K562 (cell line): Measurements from ENCODE around the gene PPP1CA. TPM values are rescaled to one million over a fixed set of nuclear protein-coding genes. Genes with fewer than 3 reads are reported as not detected.

Experiments
- ATAC-seq: fragments of 200-7000 bp; cut with Tn5 transposase; 3 replicates; pipeline ENCODE4 v1.9.1; 2020; ENCODE audit warnings: moderate library complexity
- BruUV-seq: library from RNA; stranded (reverse); fragments of 400-500 nt; replicated peaks from 2 replicates; lab custom pipeline; 2021; lab: Mats Ljungman, UMichigan
- CTCF ChIA-PET: fragments of 300-600 bp; formaldehyde crosslinking; extraction: SDS; loops from one replicate; lab custom pipeline; 2021; ENCODE audit warnings: low intra/inter-chr PET ratio; lab: Yijun Ruan, JAX
- POLR2A ChIA-PET: fragments of 300-600, 350-650 bp; sonication (Branson Sonifier 250); formaldehyde crosslinking; extraction: SDS; loops from one replicate; lab custom pipeline; 2021; ENCODE audit warnings: antibody characterized with exemption, inconsistent platforms; lab: Yijun Ruan, JAX
- DNase-seq, 4 experiments: peaks; one replicate each; pipeline versions ENCODE4 v3.0.0 to v3.0.0-alpha.2; 2011 to 2018; ENCODE audit warnings: low spot score in 3 of 4, mixed read lengths in 3 of 4; ENCODE audit errors: extremely low read depth in 1 of 4
- FAIRE-seq: peaks from 2 replicates; lab custom pipeline; 2011; peaks lifted over from hg19 to GRCh38; lab: Jason Lieb, UNC
- H2AFZ ChIP-seq: 2 replicates; pipeline ENCODE4 v1.6.0; 2011; ENCODE audit warnings: low read depth, low read length, control low read depth, inconsistent platforms
- H3K27ac ChIP-seq: fragments of 200-600 bp; 3 replicates; pipeline ENCODE4 v1.8.0; 2011; ENCODE audit warnings: low read depth, mild to moderate bottlenecking, control low read depth, inconsistent platforms, low read length, moderate library complexity, mixed read lengths; ENCODE audit errors: extremely low read depth
- H3K27me3 ChIP-seq, 2 experiments: fragments of 300-600 bp in 1 of 2; 2 replicates in 1 of 2; 3 replicates in 1 of 2; pipeline versions ENCODE4 v1.6.0 to v1.8.0; 2011; ENCODE audit warnings: inconsistent platforms in 2 of 2, low read length in 2 of 2, mild to moderate bottlenecking in 1 of 2, mixed read lengths in 1 of 2, moderate library complexity in 1 of 2; ENCODE audit not compliant: control insufficient read depth in 2 of 2, insufficient read depth in 2 of 2
- H3K36me3 ChIP-seq: fragments of 300-600 bp; 3 replicates; pipeline ENCODE4 v1.8.0; 2011; ENCODE audit warnings: mild to moderate bottlenecking, low read length, inconsistent platforms; ENCODE audit not compliant: control insufficient read depth, insufficient read depth
- H3K4me1 ChIP-seq, 2 experiments: fragments of 200-600 bp in 1 of 2; replicated peaks in 1 of 2; 2 replicates in 1 of 2; 3 replicates in 1 of 2; pipeline versions ENCODE4 v1.5.1 to v1.8.0; 2011; ENCODE audit warnings: inconsistent platforms in 2 of 2, low read length in 2 of 2, mild to moderate bottlenecking in 1 of 2, mixed read lengths in 1 of 2, moderate library complexity in 1 of 2; ENCODE audit not compliant: control insufficient read depth in 2 of 2, insufficient read depth in 2 of 2
- H3K4me2 ChIP-seq: 2 replicates; pipeline ENCODE4 v1.6.1; 2011; ENCODE audit warnings: low read length, control low read depth, inconsistent platforms, mixed read lengths; ENCODE audit not compliant: insufficient read depth
- H3K4me3 ChIP-seq: fragments of 200-600 bp; sonication (generic), shearing (Covaris generic); 2 replicates; pipeline ENCODE4 v1.5.1; 2016; ENCODE audit warnings: control low read depth, inconsistent platforms
- H3K79me2 ChIP-seq: fragments of 200-600 bp; 3 replicates; pipeline ENCODE4 v1.8.0; 2011; ENCODE audit warnings: low read length, inconsistent platforms; ENCODE audit not compliant: control insufficient read depth, insufficient read depth
- H3K9ac ChIP-seq, 2 experiments: 2 replicates each; pipeline versions ENCODE4 v1.6.0 to v1.6.1; 2011; ENCODE audit warnings: low read depth in 2 of 2, low read length in 2 of 2, control low read depth in 1 of 2, inconsistent platforms in 1 of 2, mild to moderate bottlenecking in 1 of 2, mixed read lengths in 1 of 2; ENCODE audit not compliant: insufficient read depth in 1 of 2
- H3K9me1 ChIP-seq: one replicate; pipeline ENCODE4 v1.6.0; 2011; ENCODE audit warnings: inconsistent platforms, mild to moderate bottlenecking, low read length, moderate library complexity; ENCODE audit not compliant: control insufficient read depth, insufficient read depth
- H3K9me3 ChIP-seq: replicated peaks from 2 replicates; pipeline ENCODE4 v1.5.1; 2011; ENCODE audit warnings: low read depth, low read length, inconsistent platforms; ENCODE audit not compliant: control insufficient read depth, insufficient read depth
- H4K20me1 ChIP-seq: replicated peaks from 2 replicates; pipeline ENCODE4 v1.6.1; 2011; ENCODE audit warnings: low read length, inconsistent platforms, mixed read lengths; ENCODE audit not compliant: control insufficient read depth, insufficient read depth
- CTBP1 ChIP-seq: fragments of 450-650 bp; IDR thresholded peaks from 2 replicates; pipeline ENCODE4 v1.6.1; 2016; ENCODE audit warnings: borderline replicate concordance
- DEAF1 ChIP-seq: fragments of 450-650 bp; formaldehyde crosslinking; IDR thresholded peaks from 2 replicates; pipeline ENCODE4 v1.4.0; 2020; ENCODE audit warnings: mild to moderate bottlenecking, moderate library complexity
- FOSL1 ChIP-seq: fragments of 200-800 bp; sonication (Bioruptor generic); conservative IDR thresholded peaks from 2 replicates; pipeline ENCODE4 v1.6.1; 2016; ENCODE audit warnings: missing genetic modification characterization, missing compliant biosample characterization
- HMGN3 ChIP-seq: IDR thresholded peaks from 2 replicates; pipeline ENCODE4 v1.6.1; 2011; ENCODE audit warnings: borderline replicate concordance, low read depth, mild to moderate bottlenecking, mixed read lengths, low read length; ENCODE audit not compliant: insufficient read length; ENCODE audit errors: extremely low read depth
- HNRNPK ChIP-seq: fragments of 200-400 bp; formaldehyde crosslinking; IDR thresholded peaks from one replicate; pipeline ENCODE4 v1.6.1; 2018; ENCODE audit warnings: mild to moderate bottlenecking, low read depth, low read length; ENCODE audit not compliant: poor library complexity, severe bottlenecking
- LCOR ChIP-seq: sonication (generic); formaldehyde crosslinking; IDR thresholded peaks from 2 replicates; pipeline ENCODE4 v1.8.0; 2022; ENCODE audit warnings: mild to moderate bottlenecking, missing genetic modification reagents
- MXD1 ChIP-seq: fragments of 250-450 bp; sonication (Bioruptor Pico); IDR thresholded peaks from 2 replicates; pipeline ENCODE4 v1.8.0; 2021; ENCODE audit warnings: borderline replicate concordance, mild to moderate bottlenecking, moderate library complexity; ENCODE audit not compliant: poor library complexity, severe bottlenecking
- RB1 ChIP-seq: fragments of 450-650 bp; IDR thresholded peaks from 2 replicates; pipeline ENCODE4 v1.6.1; 2017; ENCODE audit warnings: low read depth, mild to moderate bottlenecking
- RBM22 ChIP-seq: fragments of 200-400 bp; formaldehyde crosslinking; IDR thresholded peaks from 2 replicates; pipeline ENCODE4 v1.6.1; 2018; ENCODE audit warnings: low read length, low read depth; ENCODE audit not compliant: poor library complexity, severe bottlenecking
- TAF9B ChIP-seq: fragments of 450-650 bp; IDR thresholded peaks from 2 replicates; pipeline ENCODE4 v1.6.1; 2018; ENCODE audit warnings: mild to moderate bottlenecking; ENCODE audit not compliant: partially characterized antibody
- TEAD1 ChIP-seq, 2 experiments: fragments of 450-650 bp in 1 of 2; sonication (generic) in 1 of 2; formaldehyde crosslinking; IDR thresholded peaks; 2 replicates each; pipeline versions ENCODE4 v1.4.0 to v1.8.0; 2020 to 2022; ENCODE audit warnings: mild to moderate bottlenecking in 2 of 2, missing genetic modification reagents in 1 of 2
- THRAP3 ChIP-seq: fragments of 450-650 bp; IDR thresholded peaks from 2 replicates; pipeline ENCODE4 v1.6.1; 2016; ENCODE audit warnings: mild to moderate bottlenecking, inconsistent platforms, borderline replicate concordance
- ZNF239 ChIP-seq: fragments of 250-450 bp; sonication (Bioruptor Pico); IDR thresholded peaks from 2 replicates; pipeline ENCODE4 v1.4.0; 2020; ENCODE audit warnings: mild to moderate bottlenecking
- ZNF780A ChIP-seq: fragments of 250-450 bp; sonication (Bioruptor Pico); IDR thresholded peaks from 2 replicates; pipeline ENCODE4 v1.5.0; 2021; ENCODE audit warnings: mild to moderate bottlenecking
- ZSCAN32 ChIP-seq: fragments of 450-650 bp; formaldehyde crosslinking; IDR thresholded peaks from 2 replicates; pipeline ENCODE4 v1.4.0; 2020; ENCODE audit warnings: mild to moderate bottlenecking, moderate library complexity
- WGBS: fragments of 100-300 bp; shearing (Covaris generic); methylation state at CpG from one replicate; pipeline ENCODE4 v1.1.6; 2016; ENCODE audit warnings: low coverage, mixed read lengths; ENCODE audit not compliant: insufficient coverage; ENCODE audit errors: missing lambda C conversion rate; 5-methylcytosine and 5-hydroxymethylcytosine counted together
- in situ Hi-C: fragments of 300-500 bp; cut with MboI; formaldehyde crosslinking; loops from 4 replicates; pipeline ENCODE4 v1.15.0; 2018; ENCODE audit warnings: inconsistent platforms, mixed read lengths
- intact Hi-C: fragments of 100-400 bp; cut with micrococcal nuclease; formaldehyde crosslinking; loops from 2 replicates; pipeline ENCODE4 v1.14.2; 2022
- polyA plus RNA-seq, 8 experiments: library from polyadenylated mRNA; depleted of rRNA in 4 of 8; stranded (reverse) in 5 of 8; unstranded in 3 of 8; fragments of >200 nt; fragmentation: Nextera tagmentation in 2 of 8; fragmentation: Illumina TruSeq in 1 of 8; extraction: Ambion mirVana in 2 of 8; extraction: Trizol in 1 of 8; gene quantifications; 2 replicates each; pipeline versions ENCODE4 v1.2.1 to v1.2.3, GENCODE V29; 2011 to 2014; ENCODE audit warnings: inconsistent platforms in 1 of 8, missing spikeins in 1 of 8
- total RNA-seq, 7 experiments: library from RNA; depleted of rRNA in 6 of 7; stranded (reverse); fragments of >200 nt in 6 of 7; fragmentation: Illumina TruSeq in 2 of 7; extraction: Trizol in 2 of 7; gene quantifications; 2 replicates each; pipeline versions ENCODE4 v1.2.1 to v1.2.3, GENCODE V29; 2011 to 2021; ENCODE audit warnings: low replicate concordance in 1 of 7

The PPP1CA gene
- total and polyA plus RNA-seq, 9 of the 15 experiments (the other 6 are each of a cell fraction or from before 2014, with no cell fraction given), result 18.2 to 242 (median 188) TPM

GRCh38 chr11:67392183-67392715, 9.4 kb downstream of the PPP1CA start (continued):
- TF ChIP-seq LCOR (CRISPR knock-in tag), result no peak
- TF ChIP-seq TAF9B, result no peak
- no peak for TF ChIP-seq DEAF1 (CRISPR knock-in tag)
- TF ChIP-seq THRAP3, result no peak

GRCh38 chr11:67391304-67392182, 10.1 kb downstream of the PPP1CA start, which contains the start of gene RAD9A:
RAD9A (plus strand) TSS chr11:67391986; CDS start chr11:67392045, 59 bp downstream.
- ChIA-PET POLR2A (interaction anchor here (0.6 to 2.4 kb wide), 8 partner anchors 10 to 1645 kb away, joined by 3 to 14 read pairs (median 3); partner anchors contain the start of genes POLD4 and PPP1CA), CTCF (no interaction called here)
- intact Hi-C loops, result no loop called here
- WGBS, result under 1% methylated on average over 40 of the region's 75 CpGs
- peaks cover 25% of the 10 kb centered on the region for H3K79me2 ChIP-seq
- peak within 1 kb of the TSS; percentile 90 for H2AFZ ChIP-seq
- peaks cover 7 to 70% of the 10 kb centered on the region in 2 experiments; a peak in 4 of 5 replicates for H3K4me1 ChIP-seq
- H3K9me1 ChIP-seq, result peaks cover 3% of the 10 kb centered on the region
- peak within 1 kb of the TSS; percentile 73 for H3K4me3 ChIP-seq
- H4K20me1 ChIP-seq, result no peaks in the 10 kb centered on the region; the same call in 1 of the 2 replicates
- H3K9me3 ChIP-seq, result no peaks in the 10 kb centered on the region
- peak within 1 kb of the TSS; percentile 83 to 100 for H3K9ac ChIP-seq
- TSS peak; percentile 82 for BruUV-seq
- peak within 1 kb of the TSS; percentile 91 for H3K4me2 ChIP-seq
- peak; percentile 65 for FAIRE-seq
- DNase-seq, result peak; percentile 97 to 98 (median 98)
- H3K27me3 ChIP-seq, result no peaks in the 10 kb centered on the region
- H3K27ac ChIP-seq, result peak within 1 kb of the TSS; percentile 82
- in situ Hi-C loops, result no loop called here
- peak; percentile 83 for ATAC-seq
- H3K36me3 ChIP-seq, result peaks cover 29% of the 10 kb centered on the region; the same call in 2 of the 3 replicates
- TF ChIP-seq TEAD1 (CRISPR knock-in tag; IDR thresholded peaks at IDR 0.05) (peak; percentile 15 to 89; a peak in 2 of 4 replicates), DEAF1 (CRISPR knock-in tag) (no peak), ZNF780A (no peak), RBM22 (peak; percentile 55), ZNF239 (CRISPR knock-in tag) (no peak; the same call in 1 of the 2 replicates), ZSCAN32 (CRISPR knock-in tag) (no peak), MXD1 (peak; percentile 80), HNRNPK (no peak), FOSL1 (tag) (peak; percentile 61), CTBP1 (peak; percentile 35; the same call in 1 of the 2 replicates), HMGN3 (peak; percentile 89), RB1 (peak; percentile 88)
